SK-N-SH treated with all-trans-retinoic acid at 6 μM for 48 hours (cell line): ENCODE data around the gene CWC22.

Source experiments
- ATAC-seq: fragments of 200-7000 bp; cut with Tn5 transposase; 3 replicates; pipeline ENCODE4 v1.9.1; 2020; ENCODE audit warnings: mild to moderate bottlenecking, moderate library complexity
- BACH2 ChIP-seq: fragments of 250-450 bp; sonication (Bioruptor Pico); IDR thresholded peaks from 2 replicates; pipeline ENCODE4 v1.9.0; 2021; ENCODE audit warnings: mild to moderate bottlenecking, borderline replicate concordance
- CREB5 ChIP-seq: fragments of 250-450 bp; sonication (Bioruptor Pico); IDR thresholded peaks from 2 replicates; pipeline ENCODE4 v1.5.1; 2020; ENCODE audit warnings: low read depth, mild to moderate bottlenecking, moderate library complexity
- CSDC2 ChIP-seq: fragments of 250-450 bp; sonication (Bioruptor Pico); IDR thresholded peaks from 2 replicates; pipeline ENCODE4 v1.5.0; 2020; ENCODE audit warnings: mild to moderate bottlenecking, moderate library complexity
- CSRNP3 ChIP-seq: fragments of 250-450 bp; sonication (Bioruptor Pico); IDR thresholded peaks from 2 replicates; pipeline ENCODE4 v1.5.1; 2021; ENCODE audit warnings: mild to moderate bottlenecking, moderate library complexity
- ESRRG ChIP-seq: fragments of 250-450 bp; sonication (Bioruptor Pico); IDR thresholded peaks from 2 replicates; pipeline ENCODE4 v1.6.1; 2021; ENCODE audit warnings: mild to moderate bottlenecking
- GLIS3 ChIP-seq: fragments of 250-450 bp; sonication (Bioruptor Pico); IDR thresholded peaks from 2 replicates; pipeline ENCODE4 v1.5.0; 2020; ENCODE audit warnings: mild to moderate bottlenecking, moderate library complexity
- ISL1 ChIP-seq: fragments of 250-450 bp; sonication (Bioruptor Pico); IDR thresholded peaks from 2 replicates; pipeline ENCODE4 v2.1.2; 2022; ENCODE audit warnings: mild to moderate bottlenecking, moderate library complexity
- POU6F1 ChIP-seq: fragments of 250-450 bp; sonication (Bioruptor Pico); IDR thresholded peaks from 2 replicates; pipeline ENCODE4 v1.8.0; 2021; ENCODE audit warnings: low read depth, mild to moderate bottlenecking, moderate library complexity, borderline replicate concordance
- PPARA ChIP-seq: fragments of 250-450 bp; sonication (Bioruptor Pico); IDR thresholded peaks from 2 replicates; pipeline ENCODE4 v1.5.0; 2020; ENCODE audit warnings: mild to moderate bottlenecking, borderline replicate concordance
- RARB ChIP-seq: fragments of 250-450 bp; sonication (Bioruptor Pico); IDR thresholded peaks from 2 replicates; pipeline ENCODE4 v1.8.0; 2021; ENCODE audit warnings: mild to moderate bottlenecking, moderate library complexity
- SNAI2 ChIP-seq: fragments of 250-450 bp; sonication (Bioruptor Pico); IDR thresholded peaks from 2 replicates; pipeline ENCODE4 v1.5.0; 2020; ENCODE audit warnings: mild to moderate bottlenecking, moderate library complexity
- TCF4 ChIP-seq: fragments of 250-450 bp; sonication (Bioruptor Pico); IDR thresholded peaks from 2 replicates; pipeline ENCODE4 v1.8.0; 2021; ENCODE audit warnings: mild to moderate bottlenecking, moderate library complexity, borderline replicate concordance
- TOX ChIP-seq: fragments of 250-450 bp; sonication (Bioruptor Pico); IDR thresholded peaks from 2 replicates; pipeline ENCODE4 v1.8.0; 2021; ENCODE audit warnings: mild to moderate bottlenecking, moderate library complexity, borderline replicate concordance
- TSHZ2 ChIP-seq: fragments of 250-450 bp; sonication (Bioruptor Pico); IDR thresholded peaks from 2 replicates; pipeline ENCODE4 v1.5.0; 2020; ENCODE audit warnings: mild to moderate bottlenecking, moderate library complexity
- ZC3H10 ChIP-seq: fragments of 250-450 bp; sonication (Bioruptor Pico); IDR thresholded peaks from 2 replicates; pipeline ENCODE4 v1.5.1; 2021; ENCODE audit warnings: mild to moderate bottlenecking, moderate library complexity
- ZFP3 ChIP-seq: fragments of 250-450 bp; sonication (Bioruptor Pico); IDR thresholded peaks from 2 replicates; pipeline ENCODE4 v1.5.0; 2020; ENCODE audit warnings: mild to moderate bottlenecking, moderate library complexity
- ZFP30 ChIP-seq: fragments of 450-650 bp; formaldehyde crosslinking; IDR thresholded peaks from 2 replicates; pipeline ENCODE4 v1.5.0; 2022; ENCODE audit warnings: mild to moderate bottlenecking, moderate library complexity
- ZNF565 ChIP-seq: fragments of 450-650 bp; formaldehyde crosslinking; conservative IDR thresholded peaks from 2 replicates; pipeline ENCODE4 v1.5.0; 2020; ENCODE audit warnings: low read depth, mild to moderate bottlenecking, moderate library complexity
- ZNF70 ChIP-seq: fragments of 450-650 bp; formaldehyde crosslinking; IDR thresholded peaks from 2 replicates; pipeline ENCODE4 v1.5.0; 2020; ENCODE audit warnings: mild to moderate bottlenecking, moderate library complexity
- ZNF8 ChIP-seq: fragments of 450-650 bp; formaldehyde crosslinking; IDR thresholded peaks from 2 replicates; pipeline ENCODE4 v1.5.0; 2020; ENCODE audit warnings: mild to moderate bottlenecking, moderate library complexity
- TF ChIP-seq, protein P1 (sequence below): fragments of 250-450 bp; sonication (Bioruptor Pico); IDR thresholded peaks from 2 replicates; pipeline ENCODE4 v1.8.0; 2020; ENCODE audit warnings: mild to moderate bottlenecking, moderate library complexity, borderline replicate concordance

The CWC22 gene

GRCh38 chr2:179946346-179946745 lies 60.8 kb downstream of the CWC22 start:
- ATAC-seq = no peak
- TF ChIP-seq PPARA (CRISPR knock-in tag) = no peak
- no peak for TF ChIP-seq ZFP3 (CRISPR knock-in tag)
- TF ChIP-seq TCF4 (CRISPR knock-in tag) = no peak
- TF ChIP-seq CSRNP3 = no peak
- no peak for TF ChIP-seq CREB5 (CRISPR knock-in tag)
- TF ChIP-seq ISL1 = no peak
- TF ChIP-seq SNAI2 (CRISPR knock-in tag) = no peak
- no peak for TF ChIP-seq ZFP30 (CRISPR knock-in tag)
- TF ChIP-seq TOX = no peak
- TF ChIP-seq GLIS3 = no peak
- no peak for TF ChIP-seq ZNF565 (CRISPR knock-in tag)
- no peak for TF ChIP-seq TSHZ2 (CRISPR knock-in tag)
- no peak for TF ChIP-seq ZNF70 (CRISPR knock-in tag)
- TF ChIP-seq POU6F1 = no peak
- TF ChIP-seq ZC3H10 = no peak
- no peak for TF ChIP-seq BACH2 (CRISPR knock-in tag)
- TF ChIP-seq, protein P1, sequence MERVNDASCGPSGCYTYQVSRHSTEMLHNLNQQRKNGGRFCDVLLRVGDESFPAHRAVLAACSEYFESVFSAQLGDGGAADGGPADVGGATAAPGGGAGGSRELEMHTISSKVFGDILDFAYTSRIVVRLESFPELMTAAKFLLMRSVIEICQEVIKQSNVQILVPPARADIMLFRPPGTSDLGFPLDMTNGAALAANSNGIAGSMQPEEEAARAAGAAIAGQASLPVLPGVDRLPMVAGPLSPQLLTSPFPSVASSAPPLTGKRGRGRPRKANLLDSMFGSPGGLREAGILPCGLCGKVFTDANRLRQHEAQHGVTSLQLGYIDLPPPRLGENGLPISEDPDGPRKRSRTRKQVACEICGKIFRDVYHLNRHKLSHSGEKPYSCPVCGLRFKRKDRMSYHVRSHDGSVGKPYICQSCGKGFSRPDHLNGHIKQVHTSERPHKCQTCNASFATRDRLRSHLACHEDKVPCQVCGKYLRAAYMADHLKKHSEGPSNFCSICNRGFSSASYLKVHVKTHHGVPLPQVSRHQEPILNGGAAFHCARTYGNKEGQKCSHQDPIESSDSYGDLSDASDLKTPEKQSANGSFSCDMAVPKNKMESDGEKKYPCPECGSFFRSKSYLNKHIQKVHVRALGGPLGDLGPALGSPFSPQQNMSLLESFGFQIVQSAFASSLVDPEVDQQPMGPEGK (CRISPR knock-in tag) = no peak
- TF ChIP-seq ESRRG (CRISPR knock-in tag) = no peak
- no peak for TF ChIP-seq CSDC2 (CRISPR knock-in tag)
- TF ChIP-seq, all 23 proteins: peak for 0

DNA sequence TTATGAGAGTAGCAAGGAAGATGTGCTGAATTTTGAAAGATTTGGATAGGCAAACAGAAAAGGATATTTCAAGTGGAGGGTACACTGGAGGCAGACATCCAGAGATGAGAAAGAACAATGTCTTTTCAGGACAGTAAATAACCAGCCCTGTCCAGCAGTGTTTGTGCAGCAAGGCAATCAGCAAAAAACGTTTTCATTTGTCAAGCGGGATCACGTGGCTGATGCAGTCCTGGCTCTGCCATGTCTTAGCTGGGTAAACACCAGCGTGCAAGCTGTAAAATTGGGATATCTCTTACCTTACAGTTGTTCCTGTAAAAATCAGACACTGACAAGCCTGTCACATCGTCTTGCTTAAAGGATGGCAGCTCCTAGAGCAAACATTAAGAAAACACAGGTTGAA lies 67.8 kb downstream of the CWC22 start:
- TF ChIP-seq ISL1 = no peak
- TF ChIP-seq RARB (CRISPR knock-in tag) = no peak
- no peak for TF ChIP-seq CREB5 (CRISPR knock-in tag)
- no peak for TF ChIP-seq ZC3H10
- no peak for TF ChIP-seq ESRRG (CRISPR knock-in tag)
- TF ChIP-seq GLIS3 = no peak
- no peak for TF ChIP-seq TSHZ2 (CRISPR knock-in tag)
- TF ChIP-seq ZFP3 (CRISPR knock-in tag) = no peak
- no peak for TF ChIP-seq BACH2 (CRISPR knock-in tag)
- TF ChIP-seq ZNF8 = no peak
- no peak for ATAC-seq
